BLaER1 treated with 17β-estradiol and CSF1 and Interleukin-3, amounts not matched to agents 10 nM and 100 nM (cell line): ENCODE data around the gene VPS11.

ENCODE experiments used
- H3K27ac ChIP-seq, 11 experiments: shearing (Covaris generic); formaldehyde crosslinking; 2 replicates each; pipeline ENCODE4 v1.8.1; 2022
- H3K27me3 ChIP-seq, 11 experiments: shearing (Covaris generic); formaldehyde crosslinking; 2 replicates each; pipeline ENCODE4 v1.8.1; 2022
- H3K36me3 ChIP-seq, 11 experiments: shearing (Covaris generic); formaldehyde crosslinking; 2 replicates each; pipeline ENCODE4 v1.8.1; 2022
- H3K4me1 ChIP-seq, 10 experiments: shearing (Covaris generic); formaldehyde crosslinking; 2 replicates each; pipeline ENCODE4 v1.8.1; 2022
- H3K4me2 ChIP-seq, 11 experiments: shearing (Covaris generic); formaldehyde crosslinking; 2 replicates each; pipeline ENCODE4 v1.8.1; 2022
- H3K4me3 ChIP-seq, 10 experiments: shearing (Covaris generic); formaldehyde crosslinking; 2 replicates each; pipeline ENCODE4 v1.8.1; 2022
- H3K9ac ChIP-seq, 11 experiments: shearing (Covaris generic); formaldehyde crosslinking; 2 replicates each; pipeline ENCODE4 v1.8.1; 2022
- H3K9me3 ChIP-seq, 11 experiments: shearing (Covaris generic); formaldehyde crosslinking; replicated peaks in 1 of 11; 2 replicates each; pipeline ENCODE4 v1.8.1; 2022
- H4K20me1 ChIP-seq, 11 experiments: shearing (Covaris generic); formaldehyde crosslinking; 2 replicates each; pipeline ENCODE4 v1.8.1; 2022
- Cebpa-rat ChIP-seq, 11 experiments: shearing (Covaris generic); IDR thresholded peaks; 2 replicates each; pipeline ENCODE4 v1.8.1; 2022

The VPS11 gene

GRCh38 chr11:119115484-119116234, 48.0 kb downstream of the VPS11 start:
- H3K4me2 ChIP-seq, result peak overlapping the region in 7 of 11 experiments; percentile 7 to 59 (median 49); a peak in 13 of 22 replicates
- H3K27ac ChIP-seq, result peak overlapping the region in 8 of 11 experiments; percentile 27 to 56 (median 48); a peak in 15 of 22 replicates
- H3K4me3 ChIP-seq, result no peak overlapping the region
- no peaks in the 10 kb centered on the region for H3K9me3 ChIP-seq
- no peaks in the 10 kb centered on the region for H3K27me3 ChIP-seq
- peaks cover 7 to 37% (median 20%) of the 10 kb centered on the region in 10 experiments for H3K4me1 ChIP-seq
- peaks cover 60 to 76% (median 74%) of the 10 kb centered on the region in 11 experiments for H3K36me3 ChIP-seq
- H4K20me1 ChIP-seq, result peaks cover 0 to 11% (median 0%) of the 10 kb centered on the region in 11 experiments; a peak in 3 of 22 replicates
- peak overlapping the region in 9 of 11 experiments; percentile 10 to 33 (median 24); a peak in 3 of 22 replicates for H3K9ac ChIP-seq
- TF ChIP-seq Cebpa-rat (IDR thresholded peaks at IDR 0.05), result no peak

- Histone ChIP-seq H3K36me3 (peaks cover 54 to 71% (median 68%) of the 10 kb centered on the region in 11 experiments), H3K4me3 (no peak overlapping the region), H3K9ac (0 out of 22 replicates have a peak overlapping the region, but pooled peaks of 1 of the 11 experiments have one; percentile 19), H3K27me3 (no peaks in the 10 kb centered on the region), H4K20me1 (peaks cover 0 to 5% (median 0%) of the 10 kb centered on the region in 11 experiments; a peak in 1 of 22 replicates), H3K4me2 (peak overlapping the region in 3 of 11 experiments; percentile 49 to 59 (median 50); a peak in 6 of 22 replicates), H3K9me3 (no peaks in the 10 kb centered on the region), H3K27ac (peak overlapping the region in 6 of 11 experiments; percentile 24 to 56 (median 50); a peak in 9 of 22 replicates), H3K4me1 (peaks cover 10 to 35% (median 23%) of the 10 kb centered on the region in 10 experiments)
- TF ChIP-seq Cebpa-rat (IDR thresholded peaks at IDR 0.05), result no peak
Measured at GRCh38 chr11:119116235-119116594, 48.6 kb downstream of the VPS11 start.

DNA sequence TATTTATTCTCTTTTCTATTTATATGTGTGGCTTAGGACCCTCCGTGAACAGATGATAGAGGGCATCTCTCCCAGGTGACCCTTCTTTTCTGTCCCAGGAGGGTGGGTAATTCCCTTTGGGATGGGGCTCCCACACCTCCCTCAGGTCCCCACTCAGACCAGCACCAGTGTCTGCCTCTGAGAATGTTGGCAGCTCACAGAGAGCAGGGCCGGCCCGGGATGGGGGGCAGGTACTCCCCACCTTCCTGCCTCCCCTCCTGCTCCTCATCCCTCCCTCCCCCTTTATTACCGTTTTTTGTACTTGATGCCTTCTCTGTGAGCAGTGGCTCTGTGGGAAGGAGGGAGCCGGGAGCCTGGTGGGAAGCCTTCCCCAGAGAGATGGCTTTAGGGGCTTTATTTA, 49.0 kb downstream of the VPS11 start:
- H3K36me3 ChIP-seq, result peaks cover 50 to 67% (median 65%) of the 10 kb centered on the region in 11 experiments
- peaks cover 10 to 33% (median 23%) of the 10 kb centered on the region in 10 experiments for H3K4me1 ChIP-seq
- TF ChIP-seq Cebpa-rat (IDR thresholded peaks at IDR 0.05), result no peak
- peak overlapping the region in 1 of 11 experiments; percentile 49; a peak in 1 of 22 replicates for H3K27ac ChIP-seq
- no peak overlapping the region for H3K9ac ChIP-seq
- peak overlapping the region in 1 of 11 experiments; percentile 59; a peak in 1 of 22 replicates for H3K4me2 ChIP-seq
- no peaks in the 10 kb centered on the region for H3K27me3 ChIP-seq
- no peak overlapping the region for H3K4me3 ChIP-seq
- H3K9me3 ChIP-seq, result no peaks in the 10 kb centered on the region
- H4K20me1 ChIP-seq, result peaks cover 0 to 1% (median 0%) of the 10 kb centered on the region in 11 experiments; a peak in 1 of 22 replicates

GRCh38 chr11:119117004-119117706, 49.5 kb downstream of the VPS11 start:
- no peak for TF ChIP-seq Cebpa-rat (IDR thresholded peaks at IDR 0.05)
- Histone ChIP-seq H3K4me2 (no peak overlapping the region), H3K4me1 (peaks cover 13 to 33% (median 24%) of the 10 kb centered on the region in 10 experiments), H3K36me3 (peaks cover 46 to 61% (median 59%) of the 10 kb centered on the region in 11 experiments), H3K27me3 (no peaks in the 10 kb centered on the region), H3K9ac (no peak overlapping the region), H4K20me1 (peaks cover 0 to 6% (median 2%) of the 10 kb centered on the region in 11 experiments; a peak in 7 of 22 replicates), H3K4me3 (no peak overlapping the region), H3K27ac (no peak overlapping the region), H3K9me3 (no peaks in the 10 kb centered on the region)

GRCh38 chr11:119118227-119118626, 50.6 kb downstream of the VPS11 start:
- Histone ChIP-seq H3K36me3 (peaks cover 35 to 51% (median 49%) of the 10 kb centered on the region in 11 experiments), H3K9ac (no peak overlapping the region), H3K4me2 (no peak overlapping the region), H3K4me1 (peaks cover 24 to 44% (median 33%) of the 10 kb centered on the region in 10 experiments), H3K27me3 (no peaks in the 10 kb centered on the region), H3K4me3 (no peak overlapping the region), H3K9me3 (no peaks in the 10 kb centered on the region), H4K20me1 (peaks cover 0 to 16% (median 10%) of the 10 kb centered on the region in 11 experiments; a peak in 12 of 22 replicates), H3K27ac (no peak overlapping the region)
- TF ChIP-seq Cebpa-rat (IDR thresholded peaks at IDR 0.05), result no peak

GRCh38 chr11:119118946-119119345, 51.3 kb downstream of the VPS11 start:
- peaks cover 32 to 51% (median 45%) of the 10 kb centered on the region in 11 experiments for H3K36me3 ChIP-seq
- peaks cover 0 to 20% (median 11%) of the 10 kb centered on the region in 11 experiments; a peak in 13 of 22 replicates for H4K20me1 ChIP-seq
- no peaks in the 10 kb centered on the region for H3K9me3 ChIP-seq
- no peaks in the 10 kb centered on the region for H3K27me3 ChIP-seq
- TF ChIP-seq Cebpa-rat (IDR thresholded peaks at IDR 0.05), result no peak
- H3K4me2 ChIP-seq, result no peak overlapping the region
- no peak overlapping the region for H3K4me3 ChIP-seq
- H3K27ac ChIP-seq, result no peak overlapping the region
- H3K9ac ChIP-seq, result no peak overlapping the region
- peaks cover 24 to 45% (median 33%) of the 10 kb centered on the region in 10 experiments for H3K4me1 ChIP-seq

GRCh38 chr11:119120639-119121007, 53.0 kb downstream of the VPS11 start:
- Histone ChIP-seq H3K27me3 (no peaks in the 10 kb centered on the region), H4K20me1 (peaks cover 0 to 20% (median 11%) of the 10 kb centered on the region in 11 experiments; a peak in 13 of 22 replicates), H3K9me3 (no peaks in the 10 kb centered on the region), H3K4me1 (peaks cover 20 to 33% (median 26%) of the 10 kb centered on the region in 10 experiments), H3K27ac (peak overlapping the region; percentile 55 to 79 (median 67); a peak in 21 of 22 replicates), H3K4me3 (peak overlapping the region; percentile 55 to 96 (median 84)), H3K36me3 (peaks cover 31 to 49% (median 46%) of the 10 kb centered on the region in 11 experiments), H3K4me2 (peak overlapping the region; percentile 71 to 96 (median 83)), H3K9ac (peak overlapping the region; percentile 60 to 81 (median 70))
- no peak for TF ChIP-seq Cebpa-rat (IDR thresholded peaks at IDR 0.05)

GRCh38 chr11:119121008-119121810, 53.6 kb downstream of the VPS11 start, which contains the start of gene HINFP:
HINFP (plus strand) TSS chr11:119121580; CDS start chr11:119126945, 5,365 bp downstream.
- no peak for TF ChIP-seq Cebpa-rat (IDR thresholded peaks at IDR 0.05)
- Histone ChIP-seq H3K4me3 (peak within 1 kb of the TSS; percentile 77 to 96 (median 87)), H3K4me1 (peaks cover 20 to 28% (median 24%) of the 10 kb centered on the region in 10 experiments), H3K27ac (peak within 1 kb of the TSS; percentile 55 to 79 (median 73); a peak in 21 of 22 replicates), H3K36me3 (peaks cover 29 to 49% (median 43%) of the 10 kb centered on the region in 11 experiments), H3K4me2 (peak within 1 kb of the TSS; percentile 90 to 98 (median 92)), H3K9me3 (no peaks in the 10 kb centered on the region), H3K9ac (peak within 1 kb of the TSS; percentile 76 to 91 (median 84)), H3K27me3 (no peaks in the 10 kb centered on the region), H4K20me1 (peaks cover 0 to 20% (median 11%) of the 10 kb centered on the region in 11 experiments; a peak in 13 of 22 replicates)
